Ishikawa (cell line): Measurements from ENCODE around the gene SOX15.
A peak's percentile ranks its signal among the peaks of the same experiment; 100 is the strongest.

ENCODE experiments used
- CEBPB ChIP-seq: IDR thresholded peaks from 2 replicates; pipeline ENCODE4 v1.6.1; 2012
- CREB1 ChIP-seq: IDR thresholded peaks from 2 replicates; pipeline ENCODE4 v1.6.1; 2012; ENCODE audit warnings: low read depth
- EGR1 ChIP-seq: IDR thresholded peaks from 2 replicates; pipeline ENCODE4 v1.6.1; 2012
- EP300 ChIP-seq: IDR thresholded peaks from 2 replicates; pipeline ENCODE4 v1.6.1; 2012; ENCODE audit warnings: borderline replicate concordance
- FOXM1 ChIP-seq: IDR thresholded peaks from 2 replicates; pipeline ENCODE4 v1.6.1; 2012; ENCODE audit warnings: low read depth, borderline replicate concordance
- MAX ChIP-seq: IDR thresholded peaks from 2 replicates; pipeline ENCODE4 v1.6.1; 2012
- NFIC ChIP-seq: IDR thresholded peaks from 2 replicates; pipeline ENCODE4 v1.6.1; 2012
- RAD21 ChIP-seq: IDR thresholded peaks from 2 replicates; pipeline ENCODE4 v1.6.1; 2012; ENCODE audit warnings: low read depth
- TAF1 ChIP-seq: IDR thresholded peaks from 2 replicates; pipeline ENCODE4 v1.6.1; 2012; ENCODE audit warnings: low read depth, mild to moderate bottlenecking
- TCF12 ChIP-seq: IDR thresholded peaks from 2 replicates; pipeline ENCODE4 v1.6.1; 2012; ENCODE audit warnings: low read depth
- TEAD4 ChIP-seq: IDR thresholded peaks from 2 replicates; pipeline ENCODE4 v1.6.1; 2012
- YY1 ChIP-seq: IDR thresholded peaks from 2 replicates; pipeline ENCODE4 v1.6.1; 2012; ENCODE audit warnings: low read depth
- ZBTB7A ChIP-seq: IDR thresholded peaks from 2 replicates; pipeline ENCODE4 v1.6.1; 2012; ENCODE audit warnings: low read depth
- TF ChIP-seq, protein P1 (sequence below): IDR thresholded peaks from 2 replicates; pipeline ENCODE4 v1.6.1; 2012; ENCODE audit warnings: low read depth, mild to moderate bottlenecking
- TF ChIP-seq, protein P2 (sequence below): IDR thresholded peaks from 2 replicates; pipeline ENCODE4 v1.6.1; 2012

SOX15 gene

DNA sequence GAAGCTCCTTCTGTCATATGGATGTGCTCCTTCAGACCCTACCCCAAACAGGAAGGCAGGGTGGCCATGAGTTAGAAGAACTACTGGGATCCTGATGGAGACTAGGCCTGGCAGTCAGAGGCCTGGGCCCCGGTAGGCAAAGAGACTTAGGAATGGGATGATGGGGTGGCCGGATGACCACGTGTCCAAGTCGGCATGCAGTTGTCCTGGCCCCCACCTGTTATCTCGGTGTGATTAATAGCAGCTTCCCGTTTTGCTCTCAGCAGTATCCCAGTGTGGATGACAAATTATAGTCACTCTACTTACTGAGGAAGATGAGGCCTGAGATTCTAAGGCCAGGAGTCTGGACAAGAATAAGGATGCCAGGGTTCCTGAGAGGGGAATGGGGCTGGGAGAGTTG lies 39.5 kb downstream of the SOX15 start:
- TF ChIP-seq CEBPB: no peak
- TF ChIP-seq TEAD4: no peak
- no peak for TF ChIP-seq EGR1
- TF ChIP-seq, protein P1, sequence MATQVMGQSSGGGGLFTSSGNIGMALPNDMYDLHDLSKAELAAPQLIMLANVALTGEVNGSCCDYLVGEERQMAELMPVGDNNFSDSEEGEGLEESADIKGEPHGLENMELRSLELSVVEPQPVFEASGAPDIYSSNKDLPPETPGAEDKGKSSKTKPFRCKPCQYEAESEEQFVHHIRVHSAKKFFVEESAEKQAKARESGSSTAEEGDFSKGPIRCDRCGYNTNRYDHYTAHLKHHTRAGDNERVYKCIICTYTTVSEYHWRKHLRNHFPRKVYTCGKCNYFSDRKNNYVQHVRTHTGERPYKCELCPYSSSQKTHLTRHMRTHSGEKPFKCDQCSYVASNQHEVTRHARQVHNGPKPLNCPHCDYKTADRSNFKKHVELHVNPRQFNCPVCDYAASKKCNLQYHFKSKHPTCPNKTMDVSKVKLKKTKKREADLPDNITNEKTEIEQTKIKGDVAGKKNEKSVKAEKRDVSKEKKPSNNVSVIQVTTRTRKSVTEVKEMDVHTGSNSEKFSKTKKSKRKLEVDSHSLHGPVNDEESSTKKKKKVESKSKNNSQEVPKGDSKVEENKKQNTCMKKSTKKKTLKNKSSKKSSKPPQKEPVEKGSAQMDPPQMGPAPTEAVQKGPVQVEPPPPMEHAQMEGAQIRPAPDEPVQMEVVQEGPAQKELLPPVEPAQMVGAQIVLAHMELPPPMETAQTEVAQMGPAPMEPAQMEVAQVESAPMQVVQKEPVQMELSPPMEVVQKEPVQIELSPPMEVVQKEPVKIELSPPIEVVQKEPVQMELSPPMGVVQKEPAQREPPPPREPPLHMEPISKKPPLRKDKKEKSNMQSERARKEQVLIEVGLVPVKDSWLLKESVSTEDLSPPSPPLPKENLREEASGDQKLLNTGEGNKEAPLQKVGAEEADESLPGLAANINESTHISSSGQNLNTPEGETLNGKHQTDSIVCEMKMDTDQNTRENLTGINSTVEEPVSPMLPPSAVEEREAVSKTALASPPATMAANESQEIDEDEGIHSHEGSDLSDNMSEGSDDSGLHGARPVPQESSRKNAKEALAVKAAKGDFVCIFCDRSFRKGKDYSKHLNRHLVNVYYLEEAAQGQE: no peak
- TF ChIP-seq EP300: no peak
- no peak for TF ChIP-seq YY1
- TF ChIP-seq NFIC: no peak

DNA sequence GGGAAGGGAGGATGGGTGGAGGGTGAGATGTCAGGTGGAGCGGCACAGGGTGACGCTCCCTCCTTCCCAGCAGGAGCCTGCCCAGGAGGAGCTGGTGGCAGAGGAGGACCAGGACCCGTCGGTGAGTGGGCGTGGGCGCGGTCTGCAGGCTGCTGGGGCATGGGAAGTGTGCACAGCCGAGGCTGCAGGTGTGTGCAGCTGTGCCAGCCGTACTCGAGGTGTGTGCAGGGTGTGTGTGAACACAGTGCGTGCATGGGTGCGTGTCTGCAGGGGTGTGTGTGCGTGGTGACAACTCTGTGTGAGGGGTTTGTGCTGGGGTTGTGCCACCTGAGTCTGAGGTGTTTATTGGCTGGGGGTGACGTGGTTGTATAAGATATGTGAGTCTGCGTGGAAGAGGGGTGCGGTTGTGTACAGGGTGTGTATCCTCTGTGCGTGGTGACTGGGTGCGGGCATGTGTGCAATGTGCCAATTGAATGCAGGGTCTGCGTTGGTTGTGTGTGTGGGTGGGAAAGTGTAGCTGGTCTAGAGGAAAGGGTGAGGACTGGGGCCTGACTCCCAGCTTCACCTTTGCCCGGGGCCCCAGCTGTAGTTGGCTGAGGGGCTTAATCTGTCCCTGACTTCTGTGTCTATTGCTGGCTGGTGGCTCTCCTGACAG lies 40.4 kb downstream of the SOX15 start:
- TF ChIP-seq RAD21 (no peak), EGR1 (peak; percentile 79)

DNA sequence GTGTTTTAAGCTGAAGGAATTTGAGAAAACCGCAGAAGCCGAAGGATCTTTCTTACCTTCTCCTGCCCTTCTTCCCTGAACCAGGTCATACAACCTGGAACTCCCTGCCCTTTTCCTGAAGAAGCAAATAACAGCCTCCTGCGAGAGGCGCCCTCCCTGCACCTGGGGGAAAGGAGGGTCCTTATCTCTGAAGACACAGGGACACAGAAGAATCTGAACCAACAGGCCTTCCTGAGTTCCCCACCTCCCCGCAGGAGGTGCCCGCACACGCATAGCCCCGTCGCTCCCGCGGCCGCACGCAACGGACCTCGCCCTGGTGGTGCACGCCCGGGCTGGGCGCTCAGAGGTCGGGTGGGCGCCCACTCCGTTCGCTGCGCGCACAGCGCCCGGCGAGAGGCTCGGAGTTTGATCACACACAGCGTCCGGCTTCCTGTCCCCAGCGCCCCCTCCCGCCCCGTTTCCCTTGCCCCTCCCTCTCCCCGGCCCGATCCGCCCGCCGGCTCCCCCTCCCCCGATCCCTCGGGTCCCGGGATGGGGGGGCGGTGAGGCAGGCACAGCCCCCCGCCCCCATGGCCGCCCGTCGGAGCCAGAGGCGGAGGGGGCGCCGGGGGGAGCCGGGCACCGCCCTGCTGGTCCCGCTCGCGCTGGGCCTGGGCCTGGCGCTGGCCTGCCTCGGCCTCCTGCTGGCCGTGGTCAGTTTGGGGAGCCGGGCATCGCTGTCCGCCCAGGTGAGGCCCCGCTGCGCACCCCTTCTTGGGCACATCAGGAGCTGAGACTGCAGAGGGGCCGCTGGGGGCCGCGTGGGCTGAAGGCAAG lies 41.1 kb downstream of the SOX15 start, which contains the start of gene TNFSF12:
TSS of gene TNFSF12 (plus strand) at position 474 of the 816 bp plus-strand sequence. CDS start at position 570, 96 bp downstream.
- peak; percentile 76; the same call in 1 of the 2 replicates for TF ChIP-seq ZBTB7A
- TF ChIP-seq NFIC: no peak
- 0 out of 2 replicates have a peak, but pooled peaks have one; percentile 2 for TF ChIP-seq TAF1
- peak; percentile 7; the same call in 1 of the 2 replicates for TF ChIP-seq RAD21

DNA sequence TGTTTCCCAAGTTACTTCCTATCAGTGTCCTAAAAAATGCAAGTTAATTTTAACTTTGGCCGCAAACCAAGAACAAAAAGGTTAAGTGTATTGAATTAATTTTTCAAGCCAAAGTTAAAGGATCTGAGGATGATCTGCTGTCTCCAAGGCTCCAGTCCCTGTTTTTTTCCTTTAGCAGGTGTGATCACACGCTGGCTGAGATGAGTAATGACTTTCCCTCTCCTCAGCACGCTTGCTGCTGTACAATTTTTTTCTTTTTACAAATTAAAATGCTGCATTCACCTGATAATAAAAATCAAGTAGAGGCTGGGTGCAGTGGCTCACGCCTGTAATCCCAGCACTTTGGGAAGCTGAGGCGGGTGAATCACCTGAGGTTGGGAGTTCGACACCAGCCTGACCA lies 45.0 kb downstream of the SOX15 start:
- no peak for TF ChIP-seq RAD21
- TF ChIP-seq, protein P2, sequence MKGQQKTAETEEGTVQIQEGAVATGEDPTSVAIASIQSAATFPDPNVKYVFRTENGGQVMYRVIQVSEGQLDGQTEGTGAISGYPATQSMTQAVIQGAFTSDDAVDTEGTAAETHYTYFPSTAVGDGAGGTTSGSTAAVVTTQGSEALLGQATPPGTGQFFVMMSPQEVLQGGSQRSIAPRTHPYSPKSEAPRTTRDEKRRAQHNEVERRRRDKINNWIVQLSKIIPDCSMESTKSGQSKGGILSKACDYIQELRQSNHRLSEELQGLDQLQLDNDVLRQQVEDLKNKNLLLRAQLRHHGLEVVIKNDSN: no peak
- no peak for TF ChIP-seq CREB1
- TF ChIP-seq EGR1: no peak
- no peak for TF ChIP-seq CEBPB
- TF ChIP-seq TAF1: no peak
- TF ChIP-seq MAX: no peak
- no peak for TF ChIP-seq TCF12
- TF ChIP-seq YY1: no peak
- TF ChIP-seq, protein P1: no peak

- TF ChIP-seq CEBPB (no peak), NFIC (no peak), FOXM1 (no peak), EGR1 (no peak), TAF1 (no peak), RAD21 (no peak), YY1 (no peak)
Measured at GRCh38 chr17:7541074-7541621, 48.7 kb downstream of the SOX15 start.

DNA sequence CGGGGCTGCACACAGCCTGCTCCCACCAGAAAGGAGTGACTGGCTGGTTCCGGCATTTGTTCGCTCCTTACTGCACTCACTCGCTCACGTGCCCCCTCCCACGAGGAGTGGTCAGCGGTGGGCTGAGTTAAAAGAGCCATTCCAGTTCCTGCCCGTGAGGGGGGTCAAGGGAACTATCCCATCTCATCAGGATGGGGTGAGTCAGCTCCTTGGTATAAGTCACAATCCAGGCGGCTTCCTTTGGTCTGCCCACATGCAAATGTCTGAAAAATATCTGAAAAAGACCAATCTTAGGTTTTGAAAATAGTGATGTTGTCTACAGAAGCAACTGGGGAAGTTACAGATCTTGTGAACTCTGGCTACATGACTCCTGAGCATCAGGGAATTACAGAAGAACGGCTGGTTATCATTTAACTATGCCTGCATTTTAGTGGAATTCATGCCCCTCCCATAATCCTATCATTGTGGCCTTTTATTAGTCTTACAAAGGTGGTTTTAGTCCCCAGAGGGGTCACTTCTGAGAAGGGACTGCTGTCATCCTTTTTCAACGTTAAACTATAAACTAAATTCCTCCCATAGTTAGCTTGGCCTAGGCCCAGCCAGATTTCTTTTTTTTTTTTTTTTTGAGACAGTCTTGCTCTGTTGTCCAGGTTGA lies 50.9 kb downstream of the SOX15 start:
- no peak for TF ChIP-seq EGR1
- TF ChIP-seq CEBPB: no peak
- TF ChIP-seq TCF12: no peak
- no peak for TF ChIP-seq EP300
- no peak for TF ChIP-seq CREB1
- TF ChIP-seq MAX: no peak
- TF ChIP-seq NFIC: no peak
- TF ChIP-seq, protein P2: no peak
- no peak for TF ChIP-seq TEAD4
- TF ChIP-seq ZBTB7A: no peak
- TF ChIP-seq TAF1: no peak
- TF ChIP-seq, protein P1: no peak
- TF ChIP-seq FOXM1: no peak
- no peak for TF ChIP-seq RAD21
- no peak for TF ChIP-seq YY1
